Measurements from ENCODE around the gene NIPAL3.

DNA sequence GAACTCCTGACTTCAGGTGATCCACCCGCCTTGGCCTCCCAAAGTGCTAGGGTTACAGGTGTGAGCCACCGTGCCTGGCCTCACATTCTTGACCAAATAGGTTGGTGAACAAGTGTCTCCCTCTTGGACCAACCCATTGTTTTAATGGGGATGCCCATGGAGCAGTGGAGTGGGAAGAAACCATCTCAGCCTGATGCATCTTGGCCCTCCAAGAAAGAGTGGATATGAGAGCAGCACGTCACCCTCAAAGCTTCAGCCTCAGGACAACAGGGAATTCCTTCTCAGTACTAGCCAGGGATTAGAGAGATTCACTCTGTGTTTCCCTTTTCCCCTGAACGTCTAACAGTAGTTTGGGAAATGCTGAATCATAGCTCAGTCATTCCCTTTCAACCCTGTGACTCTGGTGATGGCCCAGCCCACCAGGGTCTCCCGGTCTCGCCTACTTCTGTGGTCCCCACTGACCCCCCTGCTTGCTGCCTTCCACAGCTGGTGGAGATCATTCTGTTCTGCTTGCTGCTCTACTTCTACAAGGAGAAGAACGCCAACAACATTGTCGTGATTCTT lies 37.4 kb downstream of the NIPAL3 start:
- TF ChIP-seq, protein P1, sequence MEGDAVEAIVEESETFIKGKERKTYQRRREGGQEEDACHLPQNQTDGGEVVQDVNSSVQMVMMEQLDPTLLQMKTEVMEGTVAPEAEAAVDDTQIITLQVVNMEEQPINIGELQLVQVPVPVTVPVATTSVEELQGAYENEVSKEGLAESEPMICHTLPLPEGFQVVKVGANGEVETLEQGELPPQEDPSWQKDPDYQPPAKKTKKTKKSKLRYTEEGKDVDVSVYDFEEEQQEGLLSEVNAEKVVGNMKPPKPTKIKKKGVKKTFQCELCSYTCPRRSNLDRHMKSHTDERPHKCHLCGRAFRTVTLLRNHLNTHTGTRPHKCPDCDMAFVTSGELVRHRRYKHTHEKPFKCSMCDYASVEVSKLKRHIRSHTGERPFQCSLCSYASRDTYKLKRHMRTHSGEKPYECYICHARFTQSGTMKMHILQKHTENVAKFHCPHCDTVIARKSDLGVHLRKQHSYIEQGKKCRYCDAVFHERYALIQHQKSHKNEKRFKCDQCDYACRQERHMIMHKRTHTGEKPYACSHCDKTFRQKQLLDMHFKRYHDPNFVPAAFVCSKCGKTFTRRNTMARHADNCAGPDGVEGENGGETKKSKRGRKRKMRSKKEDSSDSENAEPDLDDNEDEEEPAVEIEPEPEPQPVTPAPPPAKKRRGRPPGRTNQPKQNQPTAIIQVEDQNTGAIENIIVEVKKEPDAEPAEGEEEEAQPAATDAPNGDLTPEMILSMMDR (IDR thresholded peaks at IDR 0.05; ENCODE audit: low read length), result no peak
- TF ChIP-seq EZH2phosphoT487 (IDR thresholded peaks at IDR 0.05; ENCODE audit: low read length), result no peak
- no peak for TF ChIP-seq EZH2 (optimal IDR thresholded peaks at IDR 0.05; ENCODE audit: low read depth, low read length)
